GM21723 (cell line): ENCODE results near the gene RBM33.

Source experiments
- ATAC-seq: cut with Tn5 transposase; IDR thresholded peaks from one replicate; pipeline ENCODE4 v1.9.1; 2021; ENCODE audit warnings: mild to moderate bottlenecking, moderate library complexity; ENCODE audit not compliant: unreplicated experiment

The RBM33 gene

DNA sequence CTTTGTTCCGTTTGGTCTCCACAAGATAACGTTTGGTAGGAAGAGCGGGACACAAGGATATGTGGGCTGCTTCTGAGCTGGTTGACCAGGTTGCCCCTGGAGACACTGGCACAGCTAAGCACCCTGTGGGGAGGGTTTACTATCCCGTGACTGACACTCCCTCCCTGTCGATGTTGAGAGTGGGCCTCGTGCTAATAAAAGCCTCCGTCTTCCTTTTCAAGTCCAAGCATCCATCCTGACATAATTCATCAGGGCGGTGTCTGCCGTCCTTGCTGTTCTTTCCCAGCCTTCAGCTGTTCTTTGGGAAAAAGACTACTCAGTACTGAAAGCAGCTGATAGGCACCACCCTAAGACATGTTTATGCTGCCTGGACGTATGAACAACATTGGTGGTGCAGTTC lies 118.2 kb downstream of the RBM33 start:
- ATAC-seq = no peak

DNA sequence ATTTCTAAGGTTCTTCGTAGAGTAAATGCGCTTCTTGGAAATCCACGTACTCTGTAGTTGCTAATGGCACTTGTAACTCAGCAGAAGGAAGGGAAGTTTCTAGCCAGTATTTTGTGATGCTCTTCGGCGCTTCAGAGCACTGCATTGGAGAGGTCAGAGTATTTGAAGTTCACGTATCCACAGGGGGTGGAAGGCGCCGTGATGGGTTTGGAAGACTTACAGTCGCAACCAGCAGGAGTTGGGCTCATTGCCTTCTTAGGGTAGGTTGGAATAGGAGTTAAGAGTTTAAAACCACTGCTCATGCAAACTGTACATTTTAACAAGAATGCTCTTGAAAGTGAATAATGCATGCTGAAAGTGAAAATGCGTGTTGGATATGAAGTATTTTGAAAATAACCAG lies 118.7 kb downstream of the RBM33 start:
- ATAC-seq = no peak

DNA sequence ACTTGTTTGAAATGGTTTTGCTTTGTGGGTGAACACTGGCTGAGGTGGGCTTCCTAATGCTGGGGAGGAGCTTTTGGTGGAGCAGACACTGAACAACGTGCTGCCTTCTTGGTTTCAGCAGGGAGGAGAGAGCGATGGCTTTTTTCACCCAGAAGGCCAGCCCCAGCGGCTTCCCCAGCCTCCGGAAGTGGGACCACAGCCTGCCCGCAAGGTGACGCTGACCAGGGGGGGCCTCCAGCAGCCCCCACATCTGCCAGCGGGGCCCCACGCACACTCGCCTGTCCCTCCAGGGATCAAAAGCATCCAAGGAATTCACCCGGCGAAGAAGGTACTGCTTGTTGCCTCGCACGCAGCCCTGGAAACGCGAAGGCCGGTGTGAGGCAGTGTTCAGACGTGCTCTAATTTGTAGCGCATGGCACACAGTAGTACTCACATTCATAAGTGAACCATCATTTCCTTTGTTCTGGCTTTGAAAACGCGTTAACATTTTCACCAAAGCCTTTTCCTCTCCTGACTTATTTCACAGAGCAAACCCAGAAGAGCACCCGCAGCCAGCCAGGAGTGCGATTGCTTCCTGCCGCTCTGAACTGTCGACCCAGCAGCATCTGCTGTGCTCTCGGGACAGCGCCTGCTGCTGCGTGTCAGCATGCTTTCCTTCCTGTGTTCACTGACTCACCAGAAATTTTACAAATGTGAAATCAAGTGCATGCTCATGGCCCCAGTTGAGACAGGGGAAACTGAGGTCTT lies 119.4 kb downstream of the RBM33 start:
- peak; percentile 71 for ATAC-seq

DNA sequence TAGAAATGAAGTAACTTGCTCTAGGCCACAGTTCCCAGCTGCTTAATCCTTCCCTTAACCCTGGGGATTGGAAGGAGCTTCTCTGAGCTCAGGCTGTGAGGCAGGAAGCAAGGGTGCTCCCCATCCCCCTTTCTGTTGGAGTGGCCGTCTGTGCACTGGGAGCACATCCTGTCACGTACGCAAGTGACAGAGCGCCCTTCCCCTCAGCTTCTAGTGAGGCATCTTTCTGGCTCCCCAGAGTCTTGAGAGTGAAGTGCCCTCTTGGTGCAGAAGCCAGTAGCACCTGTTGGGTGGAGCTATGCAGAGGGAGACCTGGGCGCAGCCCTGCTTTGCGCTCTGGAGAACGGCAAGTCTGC lies 120.0 kb downstream of the RBM33 start:
- ATAC-seq = peak; percentile 42

DNA sequence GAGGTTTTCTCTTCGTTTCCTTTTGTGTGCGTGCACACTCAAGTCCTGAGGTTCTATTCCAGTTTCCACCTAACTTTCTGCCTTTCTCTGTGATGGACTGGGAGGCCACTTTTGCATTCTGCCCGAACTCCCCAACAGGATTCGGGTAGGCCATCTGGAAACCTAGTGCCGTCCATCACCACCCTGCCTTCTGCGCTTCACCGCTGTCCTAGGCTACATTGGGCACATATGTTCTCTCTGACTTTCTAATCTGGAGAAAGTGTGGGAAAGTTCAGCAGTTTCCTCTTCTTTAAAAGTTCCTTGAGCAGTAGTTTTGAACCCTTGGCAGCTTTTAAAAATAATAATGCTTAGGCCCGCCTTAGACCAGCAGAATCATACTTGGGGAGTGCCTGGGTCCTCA lies 121.0 kb downstream of the RBM33 start:
- no peak for ATAC-seq

DNA sequence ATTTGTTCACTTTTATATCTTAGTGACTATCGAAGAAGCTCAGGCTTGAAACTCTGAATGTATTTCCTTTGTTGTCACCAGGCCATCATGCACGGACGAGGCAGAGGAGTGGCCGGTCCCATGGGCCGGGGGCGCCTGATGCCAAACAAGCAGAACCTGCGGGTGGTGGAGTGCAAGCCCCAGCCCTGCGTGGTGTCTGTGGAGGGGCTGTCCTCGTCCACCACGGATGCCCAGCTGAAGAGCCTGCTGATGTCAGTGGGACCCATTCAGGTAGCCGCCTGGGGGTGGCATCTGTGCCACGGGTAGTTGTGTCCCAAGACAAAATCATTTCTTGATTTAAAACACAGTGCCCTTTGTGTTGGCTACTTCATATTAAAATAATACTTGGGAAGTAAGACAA lies 121.9 kb downstream of the RBM33 start:
- no peak for ATAC-seq

DNA sequence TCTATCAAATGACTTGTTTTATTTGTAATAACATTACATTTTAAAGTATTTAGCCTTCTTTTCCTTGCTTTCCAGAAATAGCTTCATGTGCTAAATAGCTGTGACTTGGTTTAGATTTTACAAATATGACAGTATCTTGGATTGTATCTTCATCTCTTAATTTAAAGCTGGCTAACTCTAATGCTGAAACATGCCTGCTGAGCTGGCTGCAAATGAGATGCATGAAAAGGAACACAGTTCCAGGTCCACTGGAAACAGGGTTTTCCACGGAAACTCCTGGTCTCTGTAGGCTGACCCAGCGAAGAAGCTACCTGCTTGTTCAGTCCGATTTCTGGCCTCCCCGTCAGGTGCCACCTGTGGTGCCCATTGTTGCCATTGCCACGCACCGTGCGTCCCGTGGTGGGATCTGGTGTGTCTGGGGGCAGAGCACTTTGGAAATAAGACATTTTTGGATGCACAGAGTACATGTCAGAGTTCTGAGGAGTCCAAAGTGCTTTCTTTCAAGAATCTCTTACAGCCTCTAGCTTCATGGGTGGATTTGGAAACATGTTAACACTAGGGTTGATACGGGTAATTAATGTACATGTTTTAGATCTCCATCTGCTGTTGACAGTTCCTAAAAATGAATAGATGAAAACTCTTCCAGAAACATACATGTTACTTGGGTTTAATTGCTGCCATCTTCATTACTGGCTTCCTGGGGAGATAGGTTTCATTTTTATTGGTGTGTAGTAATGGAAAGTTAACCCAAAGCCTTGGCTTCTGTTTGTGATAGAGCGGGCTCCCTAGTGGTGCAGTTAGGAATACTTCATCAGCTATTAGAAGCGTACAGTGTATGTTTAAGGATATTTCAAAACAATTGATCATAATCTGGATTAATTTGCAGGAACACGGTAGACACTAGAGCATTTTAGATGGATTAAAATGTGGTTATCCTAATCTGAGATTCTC lies 122.8 kb downstream of the RBM33 start:
- ATAC-seq = no peak

DNA sequence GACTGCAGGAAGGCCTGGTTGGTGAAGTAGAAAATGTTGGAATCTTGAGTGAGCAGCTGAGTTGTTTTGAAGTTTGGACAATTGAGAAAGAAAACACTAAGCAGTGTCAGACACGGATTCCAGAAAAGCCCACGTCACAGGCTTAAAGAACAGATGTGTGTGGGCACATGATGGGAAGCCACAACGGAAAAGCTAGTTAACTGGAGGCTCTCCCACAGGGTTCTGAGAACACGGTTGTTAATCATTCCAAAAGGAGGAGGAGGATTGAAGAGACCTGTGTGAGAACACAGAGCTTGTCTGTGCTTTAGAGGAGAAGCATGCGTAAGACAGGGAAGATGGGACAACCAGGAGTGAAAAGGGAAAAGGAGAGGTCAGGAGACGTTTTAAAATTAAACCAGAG lies 125.2 kb downstream of the RBM33 start:
- no peak for ATAC-seq

DNA sequence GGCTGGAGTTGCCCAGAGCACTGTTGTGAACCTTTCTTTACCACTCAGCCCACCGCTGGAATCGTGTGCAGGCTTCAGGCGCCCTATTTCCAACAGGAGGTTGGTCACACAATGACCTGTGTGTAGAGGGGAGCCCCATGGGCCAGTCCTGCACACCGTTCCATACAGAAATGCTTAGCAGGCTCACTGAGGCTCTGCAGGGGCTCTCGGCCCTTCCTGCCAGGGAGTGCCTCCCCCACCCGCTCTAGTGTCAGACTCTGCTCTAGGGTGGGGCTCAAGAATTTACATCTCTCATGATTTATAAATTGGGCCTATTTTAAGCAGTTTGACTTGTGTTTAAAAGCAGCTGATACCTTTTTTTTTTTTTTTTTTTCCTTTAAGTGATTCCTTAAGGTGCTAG lies 125.8 kb downstream of the RBM33 start:
- ATAC-seq = no peak

DNA sequence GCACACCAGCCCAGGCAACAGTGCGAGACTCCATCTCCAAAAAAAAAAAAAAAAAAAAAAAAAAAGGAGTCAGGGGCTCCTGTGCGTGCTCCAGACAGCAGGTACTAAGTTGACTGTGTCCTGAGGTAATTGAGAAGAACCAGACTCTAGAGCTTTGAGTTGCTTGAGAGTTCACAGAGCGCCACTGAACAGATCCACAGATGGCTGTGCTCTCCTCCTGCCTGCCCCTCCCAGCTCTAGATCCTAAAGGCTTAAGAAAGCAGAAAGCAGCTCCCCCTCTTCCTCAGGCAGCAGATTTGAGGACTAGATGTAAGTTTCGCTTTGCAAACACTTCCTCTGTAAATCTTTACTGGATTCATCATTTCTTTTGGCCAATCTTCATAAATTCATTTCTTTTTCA lies 129.1 kb downstream of the RBM33 start:
- no peak for ATAC-seq

DNA sequence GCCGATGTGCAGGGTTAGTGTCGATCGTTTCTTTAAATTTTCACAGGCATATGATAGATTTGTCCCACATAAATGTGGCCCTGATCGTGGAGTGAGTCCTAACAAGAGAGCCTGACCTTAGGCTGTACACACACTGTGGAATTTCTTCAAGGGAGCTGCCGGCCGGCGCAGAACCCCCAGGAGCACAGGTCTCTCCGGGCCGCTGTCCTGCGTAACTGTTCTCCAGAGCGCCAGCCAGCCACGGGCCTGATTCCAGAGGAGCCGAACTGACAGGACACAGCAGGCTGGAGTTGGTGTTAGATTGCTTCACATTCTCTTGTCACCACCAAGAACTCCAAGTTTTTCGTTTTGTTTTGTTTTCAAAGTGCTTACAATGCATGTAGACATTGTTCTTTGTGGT lies 130.5 kb downstream of the RBM33 start:
- ATAC-seq = no peak

DNA sequence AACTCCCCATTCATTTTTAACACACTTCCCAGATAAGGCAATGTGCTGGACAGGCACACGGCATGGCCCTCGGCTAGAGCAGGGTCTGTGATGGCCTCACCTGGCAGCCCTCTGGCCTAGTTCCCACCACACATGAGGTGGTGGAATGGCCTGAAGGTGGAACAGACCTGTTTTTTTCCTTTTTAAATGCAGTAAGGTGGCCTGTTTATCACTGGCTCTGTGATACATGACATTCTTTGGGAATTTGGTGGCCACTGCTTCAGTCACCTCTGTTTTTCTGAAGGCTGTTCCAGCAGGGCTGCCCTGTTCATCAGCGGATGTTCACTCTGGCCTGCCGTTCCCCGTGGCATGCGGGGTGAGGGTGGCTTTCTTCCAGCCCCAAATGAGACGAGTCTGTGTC lies 131.2 kb downstream of the RBM33 start:
- ATAC-seq = no peak

DNA sequence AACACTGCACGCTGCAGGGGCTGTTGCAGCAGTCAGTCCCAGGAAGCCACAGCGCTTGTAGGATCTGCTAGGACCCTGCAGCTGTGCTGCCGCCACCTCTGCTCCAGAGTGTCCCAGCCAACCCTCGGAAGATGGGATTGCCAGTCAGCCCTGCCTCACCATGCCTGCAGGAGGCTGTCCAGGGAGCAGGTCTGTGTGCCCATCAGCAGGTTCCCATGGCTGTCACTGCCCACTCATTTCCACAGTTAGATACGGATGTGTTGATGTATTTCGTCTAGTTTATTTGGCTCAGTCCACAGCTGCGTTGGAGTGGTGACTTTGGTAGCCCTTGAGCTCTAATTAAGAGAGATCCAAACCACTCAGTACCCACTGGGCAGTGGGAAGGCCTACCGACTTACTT lies 132.1 kb downstream of the RBM33 start:
- ATAC-seq = no peak

DNA sequence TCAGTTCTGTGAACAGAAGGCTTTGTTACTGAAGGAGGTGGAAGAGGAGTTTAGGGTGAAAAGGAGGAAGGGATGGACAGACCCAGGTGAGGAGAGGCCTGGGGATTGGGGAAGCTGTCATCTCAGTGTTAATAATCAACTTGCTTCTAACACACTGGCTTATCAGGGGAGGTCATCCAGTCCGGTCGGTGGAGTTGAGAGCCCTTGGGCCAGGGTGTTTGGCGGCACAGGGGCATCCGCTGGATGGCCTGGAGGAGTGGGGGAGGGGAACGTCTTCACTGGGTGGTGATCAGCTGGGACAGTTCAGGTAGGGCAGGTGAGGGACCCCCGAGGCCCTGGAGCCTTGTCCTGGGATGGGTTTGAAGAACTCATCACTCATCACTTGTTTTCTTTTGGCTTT lies 133.9 kb downstream of the RBM33 start:
- ATAC-seq = no peak

DNA sequence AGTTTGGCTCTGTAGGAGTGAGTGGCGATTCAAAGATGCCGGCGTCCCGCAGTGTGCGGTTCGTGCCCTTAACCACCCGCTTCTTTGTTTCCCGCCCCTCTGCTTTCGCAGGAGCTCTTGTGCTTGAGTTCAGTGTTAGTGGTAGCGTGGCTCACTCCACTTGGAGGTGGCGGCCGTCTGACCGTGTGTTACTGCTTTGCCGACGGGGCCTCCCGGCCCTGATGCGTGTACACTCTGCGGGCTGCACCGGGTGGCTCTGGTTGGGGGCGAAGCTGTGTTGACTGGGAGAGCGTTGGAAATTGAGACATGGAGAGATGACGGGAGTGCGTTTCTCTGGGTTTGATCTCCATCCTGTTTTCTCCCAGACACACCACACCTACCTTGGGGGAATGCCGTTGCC lies 136.4 kb downstream of the RBM33 start:
- no peak for ATAC-seq

DNA sequence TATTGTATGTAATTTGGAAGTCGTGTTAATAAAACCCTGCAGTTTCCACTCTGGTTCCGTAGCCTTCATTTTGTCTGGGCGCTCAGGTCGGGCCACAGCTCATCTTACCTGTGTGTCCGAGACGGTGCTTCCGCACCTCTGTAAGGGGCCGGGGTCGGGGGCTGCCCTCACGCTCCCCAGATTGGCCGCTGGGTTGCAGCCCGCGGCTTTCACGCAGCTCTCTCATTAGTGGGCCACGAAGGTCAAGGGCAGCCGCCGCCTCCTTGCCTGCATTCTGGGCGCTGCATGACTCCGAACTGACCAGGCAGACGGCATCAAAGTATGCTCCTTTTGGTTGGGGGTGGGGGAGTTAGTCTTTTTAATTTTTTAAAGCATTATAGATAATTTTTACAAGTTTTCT lies 137.0 kb downstream of the RBM33 start:
- ATAC-seq = no peak

DNA sequence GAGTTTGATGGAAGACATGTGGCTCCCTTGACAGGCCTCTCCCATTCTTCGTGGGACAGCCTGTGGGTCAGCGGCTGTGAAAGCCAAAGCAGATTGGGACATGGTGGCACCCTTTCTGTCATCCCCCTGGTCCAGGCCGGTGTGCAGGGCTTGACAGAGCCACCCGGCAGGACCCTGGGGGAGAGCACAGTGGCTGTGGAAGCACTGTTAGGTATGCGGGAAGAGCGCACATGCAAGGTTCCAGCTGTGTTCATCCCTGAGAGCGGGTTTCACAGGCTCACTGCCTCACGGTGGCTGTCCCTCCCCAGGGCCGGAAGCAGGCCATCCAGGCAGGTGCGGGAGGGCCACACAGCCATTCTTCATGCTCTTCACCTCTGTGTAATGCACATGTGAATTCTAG lies 138.0 kb downstream of the RBM33 start:
- no peak for ATAC-seq

DNA sequence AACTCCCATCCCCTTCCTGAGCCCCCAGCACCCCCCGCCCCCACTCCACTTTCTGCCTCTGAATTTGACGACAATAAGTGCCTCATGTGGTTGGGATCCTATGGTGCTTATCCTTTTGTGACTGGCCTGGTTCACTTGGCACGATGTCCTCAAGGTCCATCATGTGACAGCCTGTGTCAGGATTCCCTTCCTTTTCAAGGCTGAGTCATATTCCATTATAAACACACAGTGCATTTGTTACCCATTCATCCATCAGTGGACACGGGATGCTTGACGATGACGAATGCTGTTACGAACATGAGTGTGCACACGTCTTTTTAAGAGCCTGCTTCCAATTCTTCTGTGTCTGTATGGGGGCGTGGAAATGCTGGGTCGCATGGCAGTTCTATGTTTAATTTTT lies 141.1 kb downstream of the RBM33 start:
- ATAC-seq = no peak

DNA sequence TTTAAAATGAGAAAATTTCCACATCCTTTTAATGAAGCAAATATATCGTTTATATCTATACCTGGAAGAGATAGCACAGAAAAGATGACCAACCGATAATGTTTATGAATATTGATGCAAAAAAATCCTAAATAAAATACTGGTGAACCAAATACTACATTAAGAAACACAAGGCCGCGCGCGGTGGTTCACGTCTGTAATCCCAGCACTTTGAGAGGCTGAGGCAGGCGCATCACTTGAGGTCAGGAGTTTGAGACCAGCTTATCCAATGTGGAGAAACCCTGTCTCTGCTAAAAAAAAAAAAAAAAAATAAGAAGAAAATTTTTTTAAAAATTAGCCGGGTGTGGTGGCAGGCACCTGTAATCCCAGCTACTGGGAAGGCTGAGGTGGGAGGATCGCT lies 142.0 kb downstream of the RBM33 start:
- no peak for ATAC-seq

DNA sequence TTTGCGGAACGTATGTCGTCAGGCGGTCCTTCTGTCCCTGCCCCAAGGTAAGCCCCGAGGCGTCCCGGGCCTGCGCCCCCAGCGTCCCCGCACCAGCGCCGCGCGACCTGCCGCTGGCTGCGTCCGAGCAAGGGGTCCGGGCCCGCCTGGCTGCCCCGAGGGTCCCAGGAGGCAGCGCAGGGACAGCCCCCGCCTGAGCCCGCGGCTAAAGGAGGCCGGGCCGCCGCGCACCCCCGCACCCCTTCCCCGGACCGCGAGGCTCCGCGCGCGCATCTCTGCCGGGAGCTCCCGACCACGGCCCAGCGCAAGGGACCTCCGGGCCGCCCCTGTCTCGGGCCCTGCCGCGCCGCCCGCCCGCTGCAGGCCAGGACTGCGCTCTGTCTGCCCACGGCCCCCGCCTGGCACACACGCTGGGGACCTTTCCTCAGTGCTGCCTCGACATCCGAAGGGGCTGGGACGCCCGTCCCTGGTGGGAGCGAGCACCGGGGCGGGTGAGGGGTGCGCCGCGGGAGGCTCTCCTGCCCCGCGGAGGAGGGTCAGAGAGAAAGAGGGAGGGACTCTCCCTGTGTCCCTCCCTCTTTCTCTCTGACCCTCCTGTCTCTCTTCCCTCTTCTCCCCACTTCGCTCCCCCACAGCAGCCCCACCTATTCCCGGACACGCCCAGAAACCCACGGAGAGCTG lies 142.8 kb downstream of the RBM33 start:
- ATAC-seq = no peak

DNA sequence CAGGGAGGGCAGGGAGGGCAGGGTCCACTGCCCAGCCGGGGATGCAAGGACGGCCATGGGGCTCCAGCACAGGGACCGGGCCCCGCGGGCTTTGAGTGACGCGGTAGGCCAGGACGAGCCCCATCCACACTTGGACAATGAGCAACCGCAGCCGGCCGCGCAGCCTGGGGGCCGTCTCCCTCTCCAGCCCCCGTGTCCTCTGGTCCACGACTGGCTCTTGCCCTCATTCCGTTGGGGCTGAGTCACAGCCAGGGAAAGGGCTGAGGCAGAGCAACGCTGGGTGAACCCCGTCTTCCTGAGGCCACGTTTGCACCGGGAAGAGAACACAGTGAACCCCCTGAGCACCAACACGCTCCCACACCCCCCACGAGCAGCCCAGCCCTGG lies 144.1 kb downstream of the RBM33 start:
- no peak for ATAC-seq
